K562 (cell line): ENCODE results near the gene OTOP3. TPM values are rescaled to one million over a fixed set of nuclear protein-coding genes. Genes with fewer than 3 reads are reported as not detected.

Source experiments
- ARID1B ChIP-seq: fragments of 450-650 bp; IDR thresholded peaks from 2 replicates; pipeline ENCODE4 v1.6.1; 2016; ENCODE audit warnings: antibody characterized with exemption, mild to moderate bottlenecking, inconsistent platforms
- ARID3B ChIP-seq: fragments of 250-450 bp; sonication (Bioruptor Pico); IDR thresholded peaks from 2 replicates; pipeline ENCODE4 v1.4.0; 2020; ENCODE audit warnings: borderline replicate concordance
- CHD1 ChIP-seq: fragments of 200-600 bp; sonication (generic); IDR thresholded peaks from one replicate; pipeline ENCODE4 v1.6.1; 2012; ENCODE audit warnings: mild to moderate bottlenecking, moderate library complexity, low read length, inconsistent platforms
- DPF2 ChIP-seq: fragments of 450-650 bp; IDR thresholded peaks from 2 replicates; pipeline ENCODE4 v1.6.1; 2016
- GTF3C2 ChIP-seq: IDR thresholded peaks from 3 replicates; pipeline ENCODE4 v1.6.1; 2011; ENCODE audit warnings: borderline replicate concordance, mild to moderate bottlenecking, moderate library complexity; ENCODE audit not compliant: insufficient read length; ENCODE audit errors: extremely low read depth
- HDAC3 ChIP-seq: fragments of 450-650 bp; IDR thresholded peaks from 2 replicates; pipeline ENCODE4 v1.6.1; 2018; ENCODE audit warnings: borderline replicate concordance, mild to moderate bottlenecking, moderate library complexity; ENCODE audit not compliant: partially characterized antibody
- JUN ChIP-seq, 2 experiments: sonication (generic) in 1 of 2; formaldehyde crosslinking in 1 of 2; IDR thresholded peaks; 2 replicates each; pipeline versions ENCODE4 v1.6.1 to v1.8.0; 2012 to 2022; ENCODE audit warnings: borderline replicate concordance in 2 of 2, mild to moderate bottlenecking in 2 of 2, improper control_type of control experiment in 1 of 2, low read depth in 1 of 2, low read length in 1 of 2, missing genetic modification reagents in 1 of 2
- KLF1 ChIP-seq: fragments of 450-650 bp; IDR thresholded peaks from 2 replicates; pipeline ENCODE4 v1.6.1; 2016; ENCODE audit warnings: missing genetic modification characterization, missing compliant biosample characterization
- KLF13 ChIP-seq: fragments of 450-650 bp; IDR thresholded peaks from 2 replicates; pipeline ENCODE4 v1.6.1; 2016; ENCODE audit warnings: missing genetic modification characterization, low read depth, mild to moderate bottlenecking, missing compliant biosample characterization, moderate library complexity, borderline replicate concordance
- MAX ChIP-seq: sonication (generic); formaldehyde crosslinking; IDR thresholded peaks from 2 replicates; pipeline ENCODE4 v1.9.0; 2022; ENCODE audit warnings: mild to moderate bottlenecking, missing genetic modification reagents
- MEIS2 ChIP-seq: fragments of 450-650 bp; IDR thresholded peaks from 2 replicates; pipeline ENCODE4 v1.6.1; 2014; ENCODE audit warnings: mild to moderate bottlenecking; ENCODE audit not compliant: partially characterized antibody
- NR2C2 ChIP-seq, 2 experiments: fragments of 200-800 bp in 1 of 2; sonication (Bioruptor generic) in 1 of 2; sonication (generic) in 1 of 2; formaldehyde crosslinking in 1 of 2; IDR thresholded peaks; 2 replicates each; pipeline versions ENCODE4 v1.6.1 to v1.8.0; 2016 to 2022; ENCODE audit warnings: mild to moderate bottlenecking in 1 of 2, missing compliant biosample characterization in 1 of 2, missing genetic modification characterization in 1 of 2, missing genetic modification reagents in 1 of 2
- PML ChIP-seq: IDR thresholded peaks from 2 replicates; pipeline ENCODE4 v1.6.1; 2012; ENCODE audit warnings: low read length, inconsistent platforms
- TAF7 ChIP-seq: fragments of 450-650 bp; IDR thresholded peaks from 2 replicates; pipeline ENCODE4 v1.6.1; 2016; ENCODE audit warnings: missing genetic modification characterization, missing compliant biosample characterization
- TRIM24 ChIP-seq, 2 experiments: fragments of 450-650 bp; IDR thresholded peaks; 2 replicates each; pipeline ENCODE4 v1.6.1; 2016
- USF1 ChIP-seq: sonication (generic); formaldehyde crosslinking; IDR thresholded peaks from 2 replicates; pipeline ENCODE4 v1.9.0; 2022; ENCODE audit warnings: mild to moderate bottlenecking, missing genetic modification reagents
- ZNF146 ChIP-seq: IDR thresholded peaks from one replicate; pipeline ENCODE4 v1.6.1; 2018; ENCODE audit warnings: missing compliant biosample characterization; ENCODE audit not compliant: unreplicated experiment
- ZNF280A ChIP-seq: fragments of 450-650 bp; IDR thresholded peaks from 2 replicates; pipeline ENCODE4 v1.6.1; 2018; ENCODE audit warnings: mild to moderate bottlenecking, low read depth; ENCODE audit not compliant: partially characterized antibody
- ZNF445 ChIP-seq: fragments of 250-450 bp; sonication (Bioruptor Pico); IDR thresholded peaks from 2 replicates; pipeline ENCODE4 v1.4.0; 2020; ENCODE audit warnings: low read depth, mild to moderate bottlenecking, moderate library complexity
- ZNF589 ChIP-seq: fragments of 200-800 bp; sonication (Bioruptor generic); IDR thresholded peaks from 2 replicates; pipeline ENCODE4 v1.6.1; 2016; ENCODE audit warnings: low read depth, missing genetic modification characterization, missing compliant biosample characterization
- polyA plus RNA-seq, 8 experiments: library from polyadenylated mRNA; depleted of rRNA in 4 of 8; stranded (reverse) in 5 of 8; unstranded in 3 of 8; fragments of >200 nt; fragmentation: Nextera tagmentation in 2 of 8; fragmentation: Illumina TruSeq in 1 of 8; extraction: Ambion mirVana in 2 of 8; extraction: Trizol in 1 of 8; gene quantifications; 2 replicates each; pipeline versions ENCODE4 v1.2.1 to v1.2.3, GENCODE V29; 2011 to 2014; ENCODE audit warnings: inconsistent platforms in 1 of 8, missing spikeins in 1 of 8
- total RNA-seq, 7 experiments: library from RNA; depleted of rRNA in 6 of 7; stranded (reverse); fragments of >200 nt in 6 of 7; fragmentation: Illumina TruSeq in 2 of 7; extraction: Trizol in 2 of 7; gene quantifications; 2 replicates each; pipeline versions ENCODE4 v1.2.1 to v1.2.3, GENCODE V29; 2011 to 2021; ENCODE audit warnings: low replicate concordance in 1 of 7

Gene OTOP3
- total and polyA plus RNA-seq, 9 of the 15 experiments (the other 6 are each of a cell fraction or from before 2014, with no cell fraction given) = not detected

- TF ChIP-seq USF1 = peak; percentile 82
- no peak for TF ChIP-seq ZNF589 (CRISPR knock-in tag)
- no peak for TF ChIP-seq JUN (IDR thresholded peaks at IDR 0.05; ENCODE audit: borderline replicate concordance, low read depth, low read length)
- no peak for TF ChIP-seq JUN (CRISPR knock-in tag; IDR thresholded peaks at IDR 0.05; ENCODE audit: borderline replicate concordance)
- no peak for TF ChIP-seq NR2C2 (CRISPR knock-in tag; IDR thresholded peaks at IDR 0.05)
- TF ChIP-seq NR2C2 (tag; IDR thresholded peaks at IDR 0.05) = peak; percentile 5; the same call in 1 of the 2 replicates
- TF ChIP-seq ARID1B = no peak
- no peak for TF ChIP-seq HDAC3
- TF ChIP-seq KLF13 (tag) = no peak
- TF ChIP-seq ARID3B (CRISPR knock-in tag) = no peak
- no peak for TF ChIP-seq PML
- TF ChIP-seq ZNF445 (CRISPR knock-in tag) = no peak
- TF ChIP-seq CHD1 = no peak
- TF ChIP-seq TAF7 (tag) = no peak
- no peak for TF ChIP-seq ZNF280A
- no peak for TF ChIP-seq ZNF146
- 0 out of 2 replicates have a peak, but pooled peaks have one; percentile 19 for TF ChIP-seq MAX (CRISPR knock-in tag)
- TF ChIP-seq GTF3C2 = no peak
- TF ChIP-seq DPF2 = no peak
- peak; percentile 4 for TF ChIP-seq MEIS2
- no peak for TF ChIP-seq TRIM24 (IDR thresholded peaks at IDR 0.05)
- TF ChIP-seq KLF1 = no peak
Measured at GRCh38 chr17:74959826-74960515, 24.3 kb downstream of the OTOP3 start (continued).
